ENCODE data around the gene TFCP2L1.

DNA sequence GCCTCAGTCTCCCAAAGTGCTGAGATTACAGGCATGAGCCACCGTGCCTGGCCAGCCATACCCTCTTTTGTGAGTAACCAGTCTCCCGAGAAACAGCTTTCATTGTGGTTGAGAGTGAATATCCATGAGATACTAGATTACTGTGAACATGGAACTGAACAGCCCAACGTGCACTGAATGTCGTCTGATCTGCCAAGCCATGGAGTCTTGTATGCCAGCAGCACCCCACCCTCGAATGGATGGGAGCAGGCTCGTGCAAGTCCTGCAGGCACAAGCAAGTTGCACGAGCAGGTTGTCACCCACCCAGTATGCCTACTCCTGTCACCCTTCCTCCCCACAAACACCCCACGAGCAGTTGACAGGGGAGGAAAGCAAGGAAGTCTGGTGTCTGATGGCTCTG lies 36.5 kb upstream of the TFCP2L1 start:
- TF ChIP-seq EZH2phosphoT487 (IDR thresholded peaks at IDR 0.05; ENCODE audit: borderline replicate concordance, low read length) (no peak), EZH2 (IDR thresholded peaks at IDR 0.05; ENCODE audit: low read length, unreplicated experiment) (no peak)
- TF ChIP-seq, protein P1, sequence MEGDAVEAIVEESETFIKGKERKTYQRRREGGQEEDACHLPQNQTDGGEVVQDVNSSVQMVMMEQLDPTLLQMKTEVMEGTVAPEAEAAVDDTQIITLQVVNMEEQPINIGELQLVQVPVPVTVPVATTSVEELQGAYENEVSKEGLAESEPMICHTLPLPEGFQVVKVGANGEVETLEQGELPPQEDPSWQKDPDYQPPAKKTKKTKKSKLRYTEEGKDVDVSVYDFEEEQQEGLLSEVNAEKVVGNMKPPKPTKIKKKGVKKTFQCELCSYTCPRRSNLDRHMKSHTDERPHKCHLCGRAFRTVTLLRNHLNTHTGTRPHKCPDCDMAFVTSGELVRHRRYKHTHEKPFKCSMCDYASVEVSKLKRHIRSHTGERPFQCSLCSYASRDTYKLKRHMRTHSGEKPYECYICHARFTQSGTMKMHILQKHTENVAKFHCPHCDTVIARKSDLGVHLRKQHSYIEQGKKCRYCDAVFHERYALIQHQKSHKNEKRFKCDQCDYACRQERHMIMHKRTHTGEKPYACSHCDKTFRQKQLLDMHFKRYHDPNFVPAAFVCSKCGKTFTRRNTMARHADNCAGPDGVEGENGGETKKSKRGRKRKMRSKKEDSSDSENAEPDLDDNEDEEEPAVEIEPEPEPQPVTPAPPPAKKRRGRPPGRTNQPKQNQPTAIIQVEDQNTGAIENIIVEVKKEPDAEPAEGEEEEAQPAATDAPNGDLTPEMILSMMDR (conservative IDR thresholded peaks at IDR 0.05; ENCODE audit: low read depth, low read length): no peak
